ENCODE measurements around the gene CDH24. TPM values are rescaled to one million over a fixed set of nuclear protein-coding genes. Genes with fewer than 3 reads are reported as not detected.

The CDH24 gene
- total and polyA plus RNA-seq, 2 of the 4 experiments (the other 2 are of a cell fraction): 3.9 to 24.4 TPM

Other genes with a start within 250 kb of the CDH24 start
- 1.4 and 2.0 TPM in 2 replicates for gene SLC7A7, start 242.1 kb downstream of the CDH24 start, total RNA-seq (2012; rRNA removed)
- gene SLC7A7, start 242.1 kb downstream of the CDH24 start, polyA plus RNA-seq (2012; rRNA removed): 1.4 and 1.8 TPM in 2 replicates
- gene MRPL52, start 227.6 kb downstream of the CDH24 start, total RNA-seq (2012; rRNA removed): 23.9 and 51.4 TPM in 2 replicates
- gene MRPL52, start 227.6 kb downstream of the CDH24 start, polyA plus RNA-seq (2012; rRNA removed): 33.1 and 45.7 TPM in 2 replicates
- 124 and 156 TPM in 2 replicates for gene MMP14, start 220.9 kb downstream of the CDH24 start, total RNA-seq (2012; rRNA removed)
- 315 and 375 TPM in 2 replicates for gene MMP14, start 220.9 kb downstream of the CDH24 start, polyA plus RNA-seq (2012; rRNA removed)
- 19.4 and 25.1 TPM in 2 replicates for gene LRP10, start 185.8 kb downstream of the CDH24 start, total RNA-seq (2012; rRNA removed)
- 118 and 121 TPM in 2 replicates for gene LRP10, start 185.8 kb downstream of the CDH24 start, polyA plus RNA-seq (2012; rRNA removed)
- gene REM2, start 174.3 kb downstream of the CDH24 start, total RNA-seq (2012; rRNA removed): under 0.01 TPM in 2 replicates
- 0.07 TPM in 1 of 2 replicates, not detected in the other for gene REM2, start 174.3 kb downstream of the CDH24 start, polyA plus RNA-seq (2012; rRNA removed)
- 375 and 830 TPM in 2 replicates for gene RBM23, start 138.4 kb downstream of the CDH24 start, total RNA-seq (2012; rRNA removed)
- 43.4 and 44.7 TPM in 2 replicates for gene RBM23, start 138.4 kb downstream of the CDH24 start, polyA plus RNA-seq (2012; rRNA removed)
- gene PRMT5, start 128.1 kb downstream of the CDH24 start, total RNA-seq (2012; rRNA removed): 92.2 and 99.3 TPM in 2 replicates
- 136 and 152 TPM in 2 replicates for gene PRMT5, start 128.1 kb downstream of the CDH24 start, polyA plus RNA-seq (2012; rRNA removed)
- 19.2 and 24.2 TPM in 2 replicates for gene HAUS4, start 100.4 kb downstream of the CDH24 start, total RNA-seq (2012; rRNA removed)
- 13.5 and 16.9 TPM in 2 replicates for gene HAUS4, start 100.4 kb downstream of the CDH24 start, polyA plus RNA-seq (2012; rRNA removed)
- 57.2 and 67.6 TPM in 2 replicates for gene AJUBA, start 75.0 kb downstream of the CDH24 start, total RNA-seq (2012; rRNA removed)
- 46.3 and 46.4 TPM in 2 replicates for gene AJUBA, start 75.0 kb downstream of the CDH24 start, polyA plus RNA-seq (2012; rRNA removed)
- gene C14orf93, start 47.4 kb downstream of the CDH24 start, total RNA-seq (2012; rRNA removed): 4.7 and 5.7 TPM in 2 replicates
- 4.7 and 5.4 TPM in 2 replicates for gene C14orf93, start 47.4 kb downstream of the CDH24 start, polyA plus RNA-seq (2012; rRNA removed)
- gene PSMB5, start 22.6 kb downstream of the CDH24 start, total RNA-seq (2012; rRNA removed): 268 and 310 TPM in 2 replicates
- gene PSMB5, start 22.6 kb downstream of the CDH24 start, polyA plus RNA-seq (2012; rRNA removed): 321 and 335 TPM in 2 replicates
- gene PSMB11, start 15.3 kb downstream of the CDH24 start, total RNA-seq (2012; rRNA removed): not detected in 2 replicates
- not detected in 2 replicates for gene PSMB11, start 15.3 kb downstream of the CDH24 start, polyA plus RNA-seq (2012; rRNA removed)
- gene ACIN1, start 37.6 kb upstream of the CDH24 start, total RNA-seq (2012; rRNA removed): 71.9 and 73.8 TPM in 2 replicates
- 167 and 185 TPM in 2 replicates for gene ACIN1, start 37.6 kb upstream of the CDH24 start, polyA plus RNA-seq (2012; rRNA removed)
- gene C14orf119, start 38.0 kb upstream of the CDH24 start, total RNA-seq (2012; rRNA removed): 61.9 and 83.7 TPM in 2 replicates
- 74.0 and 86.3 TPM in 2 replicates for gene C14orf119, start 38.0 kb upstream of the CDH24 start, polyA plus RNA-seq (2012; rRNA removed)
- gene CIROP, start 47.5 kb upstream of the CDH24 start, total RNA-seq (2012; rRNA removed): 0.28 and 0.36 TPM in 2 replicates
- gene CIROP, start 47.5 kb upstream of the CDH24 start, polyA plus RNA-seq (2012; rRNA removed): 0.31 and 0.37 TPM in 2 replicates
- not detected in 2 replicates for gene CEBPE, start 61.7 kb upstream of the CDH24 start, total RNA-seq (2012; rRNA removed)
- gene CEBPE, start 61.7 kb upstream of the CDH24 start, polyA plus RNA-seq (2012; rRNA removed): 0.05 TPM in 1 of 2 replicates, not detected in the other
- gene SLC7A8, start 126.1 kb upstream of the CDH24 start, total RNA-seq (2012; rRNA removed): not detected in 2 replicates
- gene SLC7A8, start 126.1 kb upstream of the CDH24 start, polyA plus RNA-seq (2012; rRNA removed): 0.31 and 0.33 TPM in 2 replicates
- gene RNF212B, start 180.4 kb upstream of the CDH24 start, total RNA-seq (2012; rRNA removed): not detected in 2 replicates
- gene RNF212B, start 180.4 kb upstream of the CDH24 start, polyA plus RNA-seq (2012; rRNA removed): not detected in 2 replicates
- 5.8 and 7.7 TPM in 2 replicates for gene HOMEZ, start 228.6 kb upstream of the CDH24 start, total RNA-seq (2012; rRNA removed)
- 9.7 and 10.3 TPM in 2 replicates for gene HOMEZ, start 228.6 kb upstream of the CDH24 start, polyA plus RNA-seq (2012; rRNA removed)
- 1.1 and 1.3 TPM in 2 replicates for gene PPP1R3E, start 245.3 kb upstream of the CDH24 start, total RNA-seq (2012; rRNA removed)
- 2.5 and 3.5 TPM in 2 replicates for gene PPP1R3E, start 245.3 kb upstream of the CDH24 start, polyA plus RNA-seq (2012; rRNA removed)
- gene BCL2L2, start 249.3 kb upstream of the CDH24 start, total RNA-seq (2012; rRNA removed): 14.5 and 16.9 TPM in 2 replicates
- 30.6 and 40.9 TPM in 2 replicates for gene BCL2L2, start 249.3 kb upstream of the CDH24 start, polyA plus RNA-seq (2012; rRNA removed)

All from IMR-90 (cell line).